Mesothelial cell of epicardium (in vitro differentiated cells): ENCODE data around the gene HADH. TPM values are rescaled to one million over a fixed set of nuclear protein-coding genes. Genes with fewer than 3 reads are reported as not detected.

Experiments
- DNase-seq, 2 experiments: peaks; one replicate each; pipeline ENCODE4 v3.0.0; 2021; ENCODE audit warnings: low spot score in 2 of 2; ENCODE audit not compliant: unreplicated experiment in 2 of 2
- H3K27ac Mint-ChIP-seq: 2 replicates; pipeline ENCODE4 v1.8.0; 2021; ENCODE audit warnings: mixed read lengths
- H3K27me3 Mint-ChIP-seq: 2 replicates; pipeline ENCODE4 v1.8.0; 2021; ENCODE audit warnings: low read depth, mixed read lengths
- H3K36me3 Mint-ChIP-seq: 2 replicates; pipeline ENCODE4 v1.8.0; 2021; ENCODE audit warnings: mixed read lengths
- H3K4me1 Mint-ChIP-seq: 2 replicates; pipeline ENCODE4 v1.8.0; 2021; ENCODE audit warnings: mixed read lengths
- H3K4me3 Mint-ChIP-seq: 2 replicates; pipeline ENCODE4 v1.8.0; 2021; ENCODE audit warnings: mild to moderate bottlenecking, moderate library complexity, mixed read lengths
- H3K9me3 Mint-ChIP-seq: 2 replicates; pipeline ENCODE4 v1.8.0; 2021; ENCODE audit warnings: mixed read lengths
- total RNA-seq: library from RNA; stranded (reverse); gene quantifications from 3 replicates; pipeline ENCODE4 v1.2.1, GENCODE V29; 2021
- TF ChIP-seq, protein P1 (sequence below): fragments of 200-600 bp; sonication (generic); IDR thresholded peaks from one replicate; pipeline ENCODE4 v1.5.0; 2021; ENCODE audit warnings: antibody characterized with exemption; ENCODE audit not compliant: unreplicated experiment

HADH gene
- total RNA-seq, 1 donor from 2014 or later: 51.9 TPM

DNA sequence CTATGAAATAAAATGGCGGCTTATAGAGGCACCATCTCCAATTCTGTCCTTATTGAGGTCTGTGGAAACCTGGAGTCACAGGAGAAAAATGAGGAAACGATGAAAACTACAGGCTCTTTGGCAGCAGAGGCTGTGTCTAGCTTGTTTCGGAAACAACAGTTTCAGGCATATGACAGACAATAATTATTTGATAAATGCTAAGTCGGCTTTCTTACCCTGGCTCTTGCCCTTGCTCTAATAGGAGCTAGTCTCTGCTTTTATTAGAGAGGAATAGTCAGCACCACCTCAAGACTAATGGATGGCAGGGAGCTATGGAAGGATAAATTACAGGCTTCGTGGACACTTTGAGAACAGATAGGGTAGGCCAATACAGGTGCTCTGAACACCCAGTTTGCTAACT, 24.3 kb downstream of the HADH start:
- Mint-ChIP-seq H3K4me1 (no peaks in the 10 kb centered on the region), H3K9me3 (peaks cover 4% of the 10 kb centered on the region), H3K36me3 (peaks cover 53% of the 10 kb centered on the region), H3K4me3 (no peak overlapping the region), H3K27me3 (no peaks in the 10 kb centered on the region), H3K27ac (no peak overlapping the region)
- no peak for DNase-seq
- TF ChIP-seq, protein P1, sequence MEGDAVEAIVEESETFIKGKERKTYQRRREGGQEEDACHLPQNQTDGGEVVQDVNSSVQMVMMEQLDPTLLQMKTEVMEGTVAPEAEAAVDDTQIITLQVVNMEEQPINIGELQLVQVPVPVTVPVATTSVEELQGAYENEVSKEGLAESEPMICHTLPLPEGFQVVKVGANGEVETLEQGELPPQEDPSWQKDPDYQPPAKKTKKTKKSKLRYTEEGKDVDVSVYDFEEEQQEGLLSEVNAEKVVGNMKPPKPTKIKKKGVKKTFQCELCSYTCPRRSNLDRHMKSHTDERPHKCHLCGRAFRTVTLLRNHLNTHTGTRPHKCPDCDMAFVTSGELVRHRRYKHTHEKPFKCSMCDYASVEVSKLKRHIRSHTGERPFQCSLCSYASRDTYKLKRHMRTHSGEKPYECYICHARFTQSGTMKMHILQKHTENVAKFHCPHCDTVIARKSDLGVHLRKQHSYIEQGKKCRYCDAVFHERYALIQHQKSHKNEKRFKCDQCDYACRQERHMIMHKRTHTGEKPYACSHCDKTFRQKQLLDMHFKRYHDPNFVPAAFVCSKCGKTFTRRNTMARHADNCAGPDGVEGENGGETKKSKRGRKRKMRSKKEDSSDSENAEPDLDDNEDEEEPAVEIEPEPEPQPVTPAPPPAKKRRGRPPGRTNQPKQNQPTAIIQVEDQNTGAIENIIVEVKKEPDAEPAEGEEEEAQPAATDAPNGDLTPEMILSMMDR: no peak

DNA sequence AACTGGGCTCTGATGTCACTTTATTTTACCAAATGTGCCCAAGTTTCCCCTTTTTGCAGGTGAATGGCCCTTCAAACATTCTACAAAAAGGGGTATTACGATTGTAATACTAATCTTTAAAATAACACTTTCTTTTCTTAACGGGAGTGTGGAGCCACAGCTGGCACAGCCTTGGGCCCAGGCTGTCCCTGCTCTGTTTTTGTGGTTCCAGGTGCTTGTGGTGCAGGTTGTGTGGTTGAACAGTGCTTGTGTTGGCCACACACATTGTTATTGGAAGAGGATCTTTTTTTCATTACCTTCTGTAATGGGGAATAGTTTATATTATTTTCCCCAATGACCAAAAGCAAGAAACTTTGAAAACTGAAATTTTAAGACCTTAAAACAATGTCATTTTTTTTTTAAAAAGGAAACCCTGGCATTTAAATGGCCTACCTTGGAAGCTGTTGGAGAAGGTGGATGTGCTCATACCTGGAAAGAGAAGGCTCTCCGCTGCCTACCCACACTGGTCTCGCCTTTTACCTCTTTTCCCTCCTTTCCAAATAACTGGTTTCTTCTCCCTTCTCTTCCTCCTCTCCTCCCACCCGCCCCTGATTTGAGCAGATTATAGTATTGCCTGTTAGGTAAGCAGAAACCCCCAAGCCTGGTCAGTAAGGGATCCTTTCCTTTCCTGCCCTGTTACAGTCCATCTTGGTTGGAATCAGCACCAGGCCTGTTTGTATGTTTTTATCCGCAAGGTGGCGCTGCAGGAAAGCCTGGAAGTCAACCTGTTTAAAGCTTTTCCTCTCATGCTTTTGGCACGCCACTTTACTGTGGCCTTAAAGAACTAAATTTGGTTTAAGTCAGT, 28.6 kb downstream of the HADH start:
- DNase-seq: peak; percentile 55 to 88
- Mint-ChIP-seq H3K27me3 (no peaks in the 10 kb centered on the region), H3K4me1 (peaks cover 2% of the 10 kb centered on the region), H3K9me3 (no peaks in the 10 kb centered on the region), H3K36me3 (peaks cover 44% of the 10 kb centered on the region), H3K4me3 (no peak overlapping the region), H3K27ac (no peak overlapping the region)
- TF ChIP-seq, protein P1: peak; percentile 87

DNA sequence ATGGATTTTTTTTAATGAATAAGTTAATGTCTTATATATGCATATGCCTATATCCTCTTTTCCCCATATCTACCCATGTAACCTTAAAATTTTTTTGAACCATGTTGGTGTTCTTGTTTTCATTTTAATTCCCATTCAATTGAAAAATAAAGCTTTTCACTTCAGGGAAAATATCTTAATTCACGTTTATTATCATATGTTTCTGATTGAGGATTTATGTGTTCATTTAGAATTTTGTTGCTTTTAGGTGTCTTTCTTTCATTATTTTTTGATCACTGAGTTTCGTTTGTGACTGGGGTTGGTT, 29.1 kb downstream of the HADH start:
- H3K27me3 Mint-ChIP-seq: no peaks in the 10 kb centered on the region
- TF ChIP-seq, protein P1: no peak
- peaks cover 2% of the 10 kb centered on the region for H3K4me1 Mint-ChIP-seq
- H3K36me3 Mint-ChIP-seq: peaks cover 46% of the 10 kb centered on the region
- DNase-seq: no peak
- H3K27ac Mint-ChIP-seq: no peak overlapping the region
- H3K4me3 Mint-ChIP-seq: no peak overlapping the region
- H3K9me3 Mint-ChIP-seq: no peaks in the 10 kb centered on the region

DNA sequence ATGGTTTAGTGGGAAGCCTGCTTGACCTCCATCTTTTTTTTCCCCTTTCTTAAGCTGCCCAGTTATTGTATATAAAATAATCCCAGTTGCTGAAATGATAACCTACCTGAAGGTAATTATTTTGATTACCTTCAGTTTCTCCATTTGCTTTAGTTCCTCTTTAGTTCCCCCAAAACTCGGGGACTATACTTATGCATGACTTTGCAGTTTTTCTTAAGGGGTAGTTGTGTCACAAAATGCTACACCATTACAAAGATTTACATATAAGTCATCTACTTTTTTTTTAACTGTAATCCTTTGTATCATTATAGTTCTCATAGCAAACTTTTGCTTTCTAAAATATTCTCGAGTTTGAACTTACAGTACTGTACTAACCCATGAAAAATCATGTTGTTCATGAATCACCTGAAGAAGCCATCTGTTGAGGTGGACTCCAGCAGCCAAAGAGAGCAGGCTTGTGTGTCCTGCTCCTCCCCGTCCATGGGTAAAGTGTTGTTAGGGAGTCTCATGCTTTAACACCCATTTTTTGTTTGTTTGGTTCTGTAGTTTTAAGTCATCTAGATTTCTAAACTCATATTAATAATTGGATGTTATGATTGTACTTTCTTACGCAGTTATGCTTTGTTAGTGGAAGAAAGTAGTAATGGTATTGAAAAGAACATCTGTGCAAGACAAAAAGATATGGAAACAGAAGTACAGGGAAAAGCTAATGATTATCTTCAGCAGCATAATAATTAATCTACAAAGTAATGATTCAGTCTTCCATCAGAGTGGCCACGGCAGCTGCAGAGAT, 34.6 kb downstream of the HADH start:
- Mint-ChIP-seq H3K4me1 (peaks cover 2% of the 10 kb centered on the region), H3K36me3 (peaks cover 52% of the 10 kb centered on the region), H3K4me3 (no peak overlapping the region), H3K9me3 (no peaks in the 10 kb centered on the region), H3K27ac (no peak overlapping the region), H3K27me3 (no peaks in the 10 kb centered on the region)
- DNase-seq: no peak
- TF ChIP-seq, protein P1: no peak

DNA sequence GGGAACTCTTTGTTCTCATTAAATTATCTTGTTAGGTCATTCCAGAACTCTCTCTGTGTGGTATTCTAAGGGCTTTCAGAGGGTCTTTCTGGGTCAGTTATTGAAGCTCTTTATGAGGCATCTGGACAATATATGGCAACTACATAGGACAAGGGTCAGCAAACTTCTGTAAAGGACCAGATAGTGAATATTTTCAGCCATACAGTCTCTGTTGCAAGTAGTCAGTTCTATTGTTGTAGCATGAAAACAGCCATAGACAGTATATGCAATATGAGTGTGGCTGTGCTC, 35.1 kb downstream of the HADH start:
- Mint-ChIP-seq H3K4me1 (peaks cover 2% of the 10 kb centered on the region), H3K36me3 (peaks cover 48% of the 10 kb centered on the region)

More for the DNA sequence above, 35.1 kb downstream of the HADH start:
- Mint-ChIP-seq H3K4me3 (no peak overlapping the region), H3K9me3 (no peaks in the 10 kb centered on the region), H3K27me3 (no peaks in the 10 kb centered on the region), H3K27ac (no peak overlapping the region)
- no peak for DNase-seq
- TF ChIP-seq, protein P1: no peak
